ENCODE results near the gene RND1. TPM values are rescaled to one million over a fixed set of nuclear protein-coding genes. Genes with fewer than 3 reads are reported as not detected.
"Not testable (repeated sequence)": the region's sequence is repeated elsewhere in the genome, so short reads cannot be mapped to it uniquely, and the experiment has no call there.

RND1 gene
- total RNA-seq, 1 experiment from 2014 or later, result 5.1 TPM

DNA sequence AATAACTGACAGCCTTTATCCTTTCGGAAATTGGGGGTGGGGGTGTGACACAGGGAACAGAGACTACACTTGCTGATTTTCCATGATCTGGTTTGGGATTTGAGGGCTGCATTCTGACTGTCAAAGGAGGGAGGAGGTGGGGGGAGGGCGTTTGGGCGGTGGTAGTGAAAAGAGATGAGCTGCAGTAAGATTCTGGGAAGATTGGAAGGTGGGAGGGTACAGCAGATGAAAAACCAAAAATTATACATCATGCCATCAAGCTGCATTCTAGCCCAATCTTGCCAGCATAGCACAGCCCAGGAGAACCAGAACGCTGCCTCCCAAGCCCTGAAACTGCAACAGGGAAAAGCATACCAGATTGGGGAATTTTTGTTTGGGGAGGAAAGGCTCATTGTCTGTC is 2.4 kb downstream of the RND1 start:
- H3K36me3 ChIP-seq (ENCODE audit: control insufficient read depth, insufficient read depth, low read length), result no peaks in the 10 kb centered on the region
- BruUV-seq (replicated peaks), result no TSS peak
- POLR2A ChIA-PET, result no interaction called here
- H3K4me3 ChIP-seq (ENCODE audit: low read depth, low read length), result no peak overlapping the region
- Mint-ChIP-seq H3K36me3 (ENCODE audit: insufficient read depth, unreplicated experiment) (peaks cover 16% of the 10 kb centered on the region), H3K27ac (ENCODE audit: unreplicated experiment) (no peak overlapping the region), H3K27me3 (ENCODE audit: insufficient read depth, unreplicated experiment) (no peaks in the 10 kb centered on the region), H3K4me1 (ENCODE audit: low read depth, unreplicated experiment) (peaks cover 9% of the 10 kb centered on the region), H3K4me3 (ENCODE audit: unreplicated experiment) (no peak overlapping the region), H3K9me3 (ENCODE audit: unreplicated experiment) (no peaks in the 10 kb centered on the region)
- TF ChIP-seq, protein P1, sequence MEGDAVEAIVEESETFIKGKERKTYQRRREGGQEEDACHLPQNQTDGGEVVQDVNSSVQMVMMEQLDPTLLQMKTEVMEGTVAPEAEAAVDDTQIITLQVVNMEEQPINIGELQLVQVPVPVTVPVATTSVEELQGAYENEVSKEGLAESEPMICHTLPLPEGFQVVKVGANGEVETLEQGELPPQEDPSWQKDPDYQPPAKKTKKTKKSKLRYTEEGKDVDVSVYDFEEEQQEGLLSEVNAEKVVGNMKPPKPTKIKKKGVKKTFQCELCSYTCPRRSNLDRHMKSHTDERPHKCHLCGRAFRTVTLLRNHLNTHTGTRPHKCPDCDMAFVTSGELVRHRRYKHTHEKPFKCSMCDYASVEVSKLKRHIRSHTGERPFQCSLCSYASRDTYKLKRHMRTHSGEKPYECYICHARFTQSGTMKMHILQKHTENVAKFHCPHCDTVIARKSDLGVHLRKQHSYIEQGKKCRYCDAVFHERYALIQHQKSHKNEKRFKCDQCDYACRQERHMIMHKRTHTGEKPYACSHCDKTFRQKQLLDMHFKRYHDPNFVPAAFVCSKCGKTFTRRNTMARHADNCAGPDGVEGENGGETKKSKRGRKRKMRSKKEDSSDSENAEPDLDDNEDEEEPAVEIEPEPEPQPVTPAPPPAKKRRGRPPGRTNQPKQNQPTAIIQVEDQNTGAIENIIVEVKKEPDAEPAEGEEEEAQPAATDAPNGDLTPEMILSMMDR (IDR thresholded peaks at IDR 0.05; ENCODE audit: insufficient read depth in 1 of 2, low read depth in 1 of 2, low read length in 1 of 2, severe bottlenecking in 1 of 2, unreplicated experiment in 1 of 2), result no peak
- DNase-seq, result no peak
- no peaks in the 10 kb centered on the region for H3K27me3 ChIP-seq (replicated peaks; ENCODE audit: control insufficient read depth, insufficient read depth, low read length)
- intact Hi-C loops (cut with micrococcal nuclease; ENCODE audit: unreplicated experiment), result no loop called here
- H3K4me1 ChIP-seq, result peaks cover 22% of the 10 kb centered on the region
- H3K9me3 ChIP-seq, result no peaks in the 10 kb centered on the region
- CTCF ChIA-PET, result interaction anchor here (0.9 kb wide), 1 partner anchor 10 kb away, joined by 4 read pairs; no protein-coding TSS in a partner anchor

DNA sequence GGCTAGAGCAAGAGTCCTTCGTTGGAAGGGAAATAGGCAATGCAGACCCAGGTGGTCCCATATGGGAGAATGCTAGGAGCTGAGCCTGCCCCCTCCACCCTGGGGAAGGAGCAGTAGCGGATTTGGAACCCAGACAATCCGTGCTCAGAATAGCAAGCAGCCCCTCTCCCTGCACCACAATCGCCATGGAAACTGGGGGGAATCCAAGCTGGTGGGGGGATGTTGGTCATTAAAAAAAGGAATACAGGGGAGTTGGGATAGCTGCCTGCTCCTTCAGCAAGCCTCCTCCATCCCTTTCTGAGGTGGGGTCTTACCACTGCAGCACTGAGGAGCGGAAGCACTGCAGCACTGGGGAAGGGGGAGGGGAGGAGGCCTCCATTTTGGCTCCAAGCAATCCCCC is 2.9 kb downstream of the RND1 start:
- Histone ChIP-seq H3K4me1 (peaks cover 22% of the 10 kb centered on the region), H3K36me3 (ENCODE audit: control insufficient read depth, insufficient read depth, low read length) (no peaks in the 10 kb centered on the region), H3K4me3 (ENCODE audit: low read depth, low read length) (no peak overlapping the region), H3K9me3 (no peaks in the 10 kb centered on the region), H3K27me3 (replicated peaks; ENCODE audit: control insufficient read depth, insufficient read depth, low read length) (no peaks in the 10 kb centered on the region)
- no peak overlapping the region for H3K4me3 Mint-ChIP-seq (ENCODE audit: unreplicated experiment)
- H3K27ac Mint-ChIP-seq (ENCODE audit: unreplicated experiment), result no peak overlapping the region
- H3K36me3 Mint-ChIP-seq (ENCODE audit: insufficient read depth, unreplicated experiment), result peaks cover 16% of the 10 kb centered on the region
- H3K9me3 Mint-ChIP-seq (ENCODE audit: unreplicated experiment), result no peaks in the 10 kb centered on the region
- CTCF ChIA-PET, result interaction anchor here (0.9 kb wide), 1 partner anchor 10 kb away, joined by 4 read pairs; no protein-coding TSS in a partner anchor
- BruUV-seq (replicated peaks), result no TSS peak
- peaks cover 7% of the 10 kb centered on the region for H3K4me1 Mint-ChIP-seq (ENCODE audit: low read depth, unreplicated experiment)
- intact Hi-C loops (cut with micrococcal nuclease; ENCODE audit: unreplicated experiment), result no loop called here
- no peaks in the 10 kb centered on the region for H3K27me3 Mint-ChIP-seq (ENCODE audit: insufficient read depth, unreplicated experiment)
- POLR2A ChIA-PET, result no interaction called here
- no peak for DNase-seq
- TF ChIP-seq, protein P1 (IDR thresholded peaks at IDR 0.05; ENCODE audit: insufficient read depth in 1 of 2, low read depth in 1 of 2, low read length in 1 of 2, severe bottlenecking in 1 of 2, unreplicated experiment in 1 of 2), result no peak

DNA sequence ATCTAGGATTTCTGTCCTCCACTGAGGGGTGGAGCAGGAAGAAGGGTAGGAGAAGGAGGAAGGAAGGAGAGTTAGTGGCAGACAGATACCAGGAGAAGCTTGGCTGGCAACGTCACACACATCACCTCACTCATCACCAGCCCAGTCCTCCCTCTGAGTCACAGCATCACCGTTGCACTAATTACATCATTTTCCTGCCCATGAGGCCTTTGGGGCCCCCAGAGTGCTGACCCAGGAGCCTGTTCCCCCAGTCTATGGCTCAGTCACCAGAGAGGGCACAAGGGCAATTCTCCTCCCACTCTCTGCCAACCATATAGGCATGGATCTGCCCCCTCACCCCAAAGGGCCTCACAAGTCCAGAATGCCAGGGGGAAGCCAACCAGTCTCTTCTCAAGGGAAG is 4.6 kb downstream of the RND1 start:
- H3K4me3 Mint-ChIP-seq (ENCODE audit: unreplicated experiment), result no peak overlapping the region
- POLR2A ChIA-PET, result no interaction called here
- no peaks in the 10 kb centered on the region for H3K9me3 ChIP-seq
- no peak overlapping the region for H3K4me3 ChIP-seq (ENCODE audit: low read depth, low read length)
- H3K36me3 Mint-ChIP-seq (ENCODE audit: insufficient read depth, unreplicated experiment), result peaks cover 14% of the 10 kb centered on the region
- H3K27ac Mint-ChIP-seq (ENCODE audit: unreplicated experiment), result no peak overlapping the region
- peaks cover 6% of the 10 kb centered on the region for H3K4me1 Mint-ChIP-seq (ENCODE audit: low read depth, unreplicated experiment)
- no peak for DNase-seq
- no TSS peak for BruUV-seq (replicated peaks)
- H3K9me3 Mint-ChIP-seq (ENCODE audit: unreplicated experiment), result no peaks in the 10 kb centered on the region
- H3K4me1 ChIP-seq, result peaks cover 11% of the 10 kb centered on the region; the same call in 1 of the 2 replicates
- TF ChIP-seq, protein P1 (IDR thresholded peaks at IDR 0.05; ENCODE audit: insufficient read depth in 1 of 2, low read depth in 1 of 2, low read length in 1 of 2, severe bottlenecking in 1 of 2, unreplicated experiment in 1 of 2), result no peak
- no peaks in the 10 kb centered on the region for H3K27me3 Mint-ChIP-seq (ENCODE audit: insufficient read depth, unreplicated experiment)
- H3K36me3 ChIP-seq (ENCODE audit: control insufficient read depth, insufficient read depth, low read length), result no peaks in the 10 kb centered on the region
- CTCF ChIA-PET, result interaction anchor here (2.5 kb wide), 1 partner anchor 30 kb away, joined by 6 read pairs; no protein-coding TSS in a partner anchor
- intact Hi-C loops (cut with micrococcal nuclease; ENCODE audit: unreplicated experiment), result no loop called here
- H3K27me3 ChIP-seq (replicated peaks; ENCODE audit: control insufficient read depth, insufficient read depth, low read length), result no peaks in the 10 kb centered on the region

DNA sequence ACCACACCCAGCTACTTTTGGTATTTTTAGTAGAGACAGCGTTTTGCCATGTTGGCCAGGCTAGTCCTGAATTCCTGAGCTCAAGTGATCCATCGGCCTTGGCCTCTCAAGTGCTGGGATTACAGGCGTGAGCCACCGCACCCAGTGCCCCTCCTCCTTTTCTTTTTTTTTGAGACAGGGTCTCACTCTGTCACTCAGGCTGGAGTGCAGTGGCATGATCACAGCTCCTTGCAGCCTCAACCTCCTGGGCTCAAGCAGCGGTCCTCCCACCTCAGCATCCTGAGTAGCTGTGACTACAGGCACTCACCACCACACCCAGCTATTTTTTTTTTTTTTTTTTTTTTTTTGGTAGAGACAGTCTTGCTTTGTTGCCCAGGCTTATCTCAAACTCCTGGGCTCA is 5.4 kb downstream of the RND1 start:
- POLR2A ChIA-PET, result interaction anchor here (0.7 kb wide), 1 partner anchor 12 kb away, joined by 3 read pairs; no protein-coding TSS in a partner anchor
- not testable (repeated sequence) for DNase-seq; H3K36me3 Mint-ChIP-seq (ENCODE audit: insufficient read depth, unreplicated experiment)

More for the DNA sequence above, 5.4 kb downstream of the RND1 start:
- H3K4me1 ChIP-seq; H3K9me3 ChIP-seq; H3K27me3 ChIP-seq (replicated peaks; ENCODE audit: control insufficient read depth, insufficient read depth, low read length); H3K36me3 ChIP-seq (ENCODE audit: control insufficient read depth, insufficient read depth, low read length); H3K27ac Mint-ChIP-seq (ENCODE audit: unreplicated experiment); H3K4me3 ChIP-seq (ENCODE audit: low read depth, low read length); H3K4me3 Mint-ChIP-seq (ENCODE audit: unreplicated experiment); H3K4me1 Mint-ChIP-seq (ENCODE audit: low read depth, unreplicated experiment); H3K27me3 Mint-ChIP-seq (ENCODE audit: insufficient read depth, unreplicated experiment); H3K9me3 Mint-ChIP-seq (ENCODE audit: unreplicated experiment); intact Hi-C loops (cut with micrococcal nuclease; ENCODE audit: unreplicated experiment); BruUV-seq (replicated peaks): not testable (repeated sequence)
- CTCF ChIA-PET, result interaction anchor here (0.6 to 2.5 kb wide), 2 partner anchors 31 to 220 kb away, joined by 5 to 6 read pairs; no protein-coding TSS in a partner anchor
